ENCODE measurements around the gene RAP2B. TPM values are rescaled to one million over a fixed set of nuclear protein-coding genes. Genes with fewer than 3 reads are reported as not detected.

The RAP2B gene
- total and polyA plus RNA-seq, 2 of the 13 experiments (the other 11 are each of a cell fraction or from before 2014, with no cell fraction given): 6.4 to 7.1 TPM

GRCh38 chr3:153161714-153162512 is at the start of gene RAP2B (continued):
- TF ChIP-seq ZHX2 (IDR thresholded peaks at IDR 0.05; ENCODE audit: low read depth): no peak
- 0 out of 2 replicates have a peak, but pooled peaks have one; percentile 81 for TF ChIP-seq ZHX2 (CRISPR knock-in tag; IDR thresholded peaks at IDR 0.05; ENCODE audit: borderline replicate concordance)
- TF ChIP-seq ZBTB10 (CRISPR knock-in tag; IDR thresholded peaks at IDR 0.05; ENCODE audit: borderline replicate concordance): peak; percentile 74; the same call in 1 of the 2 replicates
- no peak for TF ChIP-seq ADNP (CRISPR knock-in tag; IDR thresholded peaks at IDR 0.05)
- peak; percentile 70; the same call in 1 of the 2 replicates for TF ChIP-seq KDM2A (CRISPR knock-in tag; IDR thresholded peaks at IDR 0.05; ENCODE audit: borderline replicate concordance, low read depth)
- no peak for TF ChIP-seq ZNF720 (CRISPR knock-in tag; IDR thresholded peaks at IDR 0.05)
- no peak; the same call in 1 of the 2 replicates for TF ChIP-seq ZBTB44 (CRISPR knock-in tag; IDR thresholded peaks at IDR 0.05)
- TF ChIP-seq ARID3A (IDR thresholded peaks at IDR 0.05; ENCODE audit: low read depth, low read length): no peak
- TF ChIP-seq MBD4 (IDR thresholded peaks at IDR 0.05; ENCODE audit: borderline replicate concordance, low read length): no peak
- TF ChIP-seq PHF8 (CRISPR knock-in tag; IDR thresholded peaks at IDR 0.05): no peak
- TF ChIP-seq KDM6A (CRISPR knock-in tag; IDR thresholded peaks at IDR 0.05; ENCODE audit: low read depth): no peak
- TF ChIP-seq ZNF747 (CRISPR knock-in tag; IDR thresholded peaks at IDR 0.05; ENCODE audit: borderline replicate concordance): peak; percentile 78
- TF ChIP-seq FOXO4 (CRISPR knock-in tag; conservative IDR thresholded peaks at IDR 0.05): no peak
- no peak for TF ChIP-seq MIXL1 (CRISPR knock-in tag; IDR thresholded peaks at IDR 0.05)
